OCI-LY3 (cell line): ENCODE data around the gene BACH2.

Experiments
- H2AFZ ChIP-seq: fragments of 200-600, 300-600 bp; shearing (Covaris generic); 2 replicates; pipeline ENCODE4 v1.6.0; 2014; ENCODE audit warnings: antibody characterized with exemption, low read depth, low read length
- H3K27ac ChIP-seq: fragments of 200-600, 300-600 bp; sonication (generic); 2 replicates; pipeline ENCODE4 v1.5.1; 2014; ENCODE audit warnings: mild to moderate bottlenecking, low read length, moderate library complexity, mixed read lengths
- H3K27me3 ChIP-seq: fragments of 200-600, 300-600 bp; sonication (generic); 2 replicates; pipeline ENCODE4 v1.6.1; 2014; ENCODE audit warnings: low read depth, low read length, mixed read lengths
- H3K36me3 ChIP-seq: fragments of 200-600, 300-600 bp; sonication (generic); replicated peaks from 2 replicates; pipeline ENCODE3; 2014; ENCODE audit warnings: low read depth, low read length, mixed read lengths
- H3K4me1 ChIP-seq: fragments of 300-600, 200-600 bp; sonication (generic); 2 replicates; pipeline ENCODE4 v1.6.1; 2014; ENCODE audit warnings: low read length, mixed read lengths
- H3K4me2 ChIP-seq: fragments of 200-600, 300-600 bp; sonication (generic); 2 replicates; pipeline ENCODE4 v1.6.1; 2014; ENCODE audit warnings: low read length, mixed read lengths
- H3K4me3 ChIP-seq: fragments of 300-600, 200-600 bp; sonication (generic); 2 replicates; pipeline ENCODE4 v1.5.1; 2014; ENCODE audit warnings: antibody characterized with exemption, mild to moderate bottlenecking, low read length, moderate library complexity
- H3K79me2 ChIP-seq: fragments of 300-600, 200-600 bp; shearing (Covaris generic); 2 replicates; pipeline ENCODE4 v1.6.1; 2014; ENCODE audit warnings: mild to moderate bottlenecking, low read length, mixed read lengths
- H3K9ac ChIP-seq: fragments of 300-600, 200-600 bp; shearing (Covaris generic); 2 replicates; pipeline ENCODE4 v1.6.0; 2014; ENCODE audit warnings: mild to moderate bottlenecking, low read length, moderate library complexity
- H3K9me3 ChIP-seq: fragments of 200-600, 300-600 bp; shearing (Covaris generic); 2 replicates; pipeline ENCODE4 v1.6.1; 2014; ENCODE audit warnings: low read length, mixed read lengths; ENCODE audit not compliant: insufficient read depth
- H4K20me1 ChIP-seq: fragments of 200-600, 300-600 bp; sonication (generic); 2 replicates; pipeline ENCODE4 v1.6.1; 2016; ENCODE audit warnings: low read length, mixed read lengths; ENCODE audit not compliant: insufficient read depth
- EZH2phosphoT487 ChIP-seq: fragments of 200-600 bp; shearing (Covaris generic); IDR thresholded peaks from 2 replicates; pipeline ENCODE4 v1.6.1; 2018; ENCODE audit warnings: antibody characterized with exemption, mixed run types, low read depth
- TF ChIP-seq, protein P1 (sequence below): fragments of 200-600, 300-600 bp; sonication (generic); IDR thresholded peaks from 2 replicates; pipeline ENCODE4 v1.5.1; 2014; ENCODE audit warnings: antibody characterized with exemption, low read length, low read depth

Gene BACH2

DNA sequence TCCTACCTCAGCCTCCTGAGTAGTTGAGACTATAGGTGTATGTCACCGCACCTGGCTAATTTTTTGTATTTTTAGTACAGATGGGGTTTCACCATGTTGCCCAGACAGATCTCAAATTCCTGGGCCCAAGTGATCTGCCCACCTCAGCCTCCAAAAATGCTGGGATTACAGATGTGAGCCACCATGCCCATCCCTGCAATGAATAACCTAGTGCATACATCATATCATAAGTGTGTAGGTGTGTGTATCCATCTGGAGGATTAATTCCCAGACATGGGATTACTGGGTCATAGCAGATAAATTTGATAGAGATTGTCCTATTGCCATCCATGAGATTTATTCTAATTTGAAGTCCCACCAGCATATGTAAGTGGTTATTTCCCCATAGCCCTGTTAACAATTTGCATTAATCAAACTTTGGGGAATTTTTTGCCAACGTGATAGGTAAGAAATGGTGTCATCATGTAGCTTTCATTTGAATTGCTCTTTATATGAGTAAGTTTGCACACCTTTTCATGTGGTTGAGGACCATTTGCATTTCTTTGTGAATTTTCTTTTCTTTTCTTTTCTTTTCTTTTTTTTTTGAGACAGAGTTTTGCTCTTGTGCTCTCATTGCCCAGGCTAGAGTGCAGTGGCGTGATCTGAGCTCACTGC is 29.9 kb upstream of the BACH2 start:
- Histone ChIP-seq H3K9me3 (no peaks in the 10 kb centered on the region), H4K20me1 (no peaks in the 10 kb centered on the region), H3K4me2 (no peak overlapping the region), H3K79me2 (no peaks in the 10 kb centered on the region), H3K36me3 (no peaks in the 10 kb centered on the region), H3K9ac (no peak overlapping the region), H3K27me3 (no peaks in the 10 kb centered on the region), H3K27ac (no peak overlapping the region), H3K4me3 (no peak overlapping the region), H3K4me1 (no peaks in the 10 kb centered on the region), H2AFZ (no peak overlapping the region)
- TF ChIP-seq, protein P1, sequence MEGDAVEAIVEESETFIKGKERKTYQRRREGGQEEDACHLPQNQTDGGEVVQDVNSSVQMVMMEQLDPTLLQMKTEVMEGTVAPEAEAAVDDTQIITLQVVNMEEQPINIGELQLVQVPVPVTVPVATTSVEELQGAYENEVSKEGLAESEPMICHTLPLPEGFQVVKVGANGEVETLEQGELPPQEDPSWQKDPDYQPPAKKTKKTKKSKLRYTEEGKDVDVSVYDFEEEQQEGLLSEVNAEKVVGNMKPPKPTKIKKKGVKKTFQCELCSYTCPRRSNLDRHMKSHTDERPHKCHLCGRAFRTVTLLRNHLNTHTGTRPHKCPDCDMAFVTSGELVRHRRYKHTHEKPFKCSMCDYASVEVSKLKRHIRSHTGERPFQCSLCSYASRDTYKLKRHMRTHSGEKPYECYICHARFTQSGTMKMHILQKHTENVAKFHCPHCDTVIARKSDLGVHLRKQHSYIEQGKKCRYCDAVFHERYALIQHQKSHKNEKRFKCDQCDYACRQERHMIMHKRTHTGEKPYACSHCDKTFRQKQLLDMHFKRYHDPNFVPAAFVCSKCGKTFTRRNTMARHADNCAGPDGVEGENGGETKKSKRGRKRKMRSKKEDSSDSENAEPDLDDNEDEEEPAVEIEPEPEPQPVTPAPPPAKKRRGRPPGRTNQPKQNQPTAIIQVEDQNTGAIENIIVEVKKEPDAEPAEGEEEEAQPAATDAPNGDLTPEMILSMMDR, result no peak

DNA sequence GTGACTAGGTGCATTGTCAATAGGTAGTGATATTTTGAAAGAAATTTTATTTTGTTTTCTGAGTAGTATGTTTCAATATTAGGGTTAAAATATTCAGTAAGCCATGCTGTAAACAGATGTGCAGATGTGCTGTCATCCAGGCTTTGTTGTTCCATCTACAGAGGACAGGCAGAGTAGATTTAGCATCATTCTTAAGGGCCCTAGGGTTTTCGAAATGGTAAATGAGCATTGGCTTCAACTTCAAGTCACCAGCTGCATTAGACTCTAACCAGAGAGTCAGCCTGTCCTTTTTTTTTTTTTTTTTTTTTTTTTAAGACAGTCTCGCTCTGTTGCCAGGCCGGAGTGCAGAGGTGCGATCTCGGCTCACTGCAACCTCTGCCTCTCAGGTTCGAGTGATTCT is 27.1 kb upstream of the BACH2 start:
- TF ChIP-seq, protein P1, result no peak
- TF ChIP-seq EZH2phosphoT487, result no peak
- no peak overlapping the region for H2AFZ ChIP-seq
- H3K4me2 ChIP-seq, result no peak overlapping the region
- peaks cover 3% of the 10 kb centered on the region; the same call in 1 of the 2 replicates for H3K27me3 ChIP-seq
- H3K9me3 ChIP-seq, result no peaks in the 10 kb centered on the region
- no peaks in the 10 kb centered on the region for H3K36me3 ChIP-seq
- no peak overlapping the region for H3K9ac ChIP-seq
- no peaks in the 10 kb centered on the region for H3K79me2 ChIP-seq
- no peak overlapping the region for H3K27ac ChIP-seq
- no peak overlapping the region for H3K4me3 ChIP-seq
- no peaks in the 10 kb centered on the region for H4K20me1 ChIP-seq
- no peaks in the 10 kb centered on the region for H3K4me1 ChIP-seq

DNA sequence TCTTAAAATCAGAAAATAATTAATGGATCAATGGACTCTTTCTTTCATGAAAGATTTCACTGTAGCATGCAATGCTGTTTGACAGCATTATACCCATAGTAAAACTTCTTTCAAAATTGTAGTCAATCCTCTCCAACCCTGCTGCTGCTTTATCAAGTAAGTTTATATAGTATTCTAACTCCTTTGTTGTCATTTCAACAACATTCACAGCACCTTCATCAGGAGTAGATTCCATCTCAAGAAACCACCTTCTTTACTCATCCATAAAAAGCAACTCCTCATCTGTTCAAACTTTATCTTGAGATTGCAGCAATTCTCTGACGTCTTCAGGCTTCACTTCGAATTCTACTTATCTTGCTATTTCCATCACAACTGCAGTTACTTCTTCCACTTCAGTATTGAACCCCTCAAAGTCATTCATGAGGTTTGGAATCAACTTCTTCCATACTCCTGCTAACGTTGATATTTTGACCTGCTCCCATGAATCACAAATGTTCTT is 26.4 kb upstream of the BACH2 start:
- Histone ChIP-seq H4K20me1 (no peaks in the 10 kb centered on the region), H3K4me3 (no peak overlapping the region), H3K9me3 (no peaks in the 10 kb centered on the region), H3K27me3 (peaks cover 3% of the 10 kb centered on the region; the same call in 1 of the 2 replicates), H3K36me3 (no peaks in the 10 kb centered on the region), H3K9ac (no peak overlapping the region), H3K4me1 (no peaks in the 10 kb centered on the region), H2AFZ (no peak overlapping the region), H3K27ac (no peak overlapping the region), H3K79me2 (no peaks in the 10 kb centered on the region), H3K4me2 (no peak overlapping the region)
- TF ChIP-seq, protein P1, result no peak

DNA sequence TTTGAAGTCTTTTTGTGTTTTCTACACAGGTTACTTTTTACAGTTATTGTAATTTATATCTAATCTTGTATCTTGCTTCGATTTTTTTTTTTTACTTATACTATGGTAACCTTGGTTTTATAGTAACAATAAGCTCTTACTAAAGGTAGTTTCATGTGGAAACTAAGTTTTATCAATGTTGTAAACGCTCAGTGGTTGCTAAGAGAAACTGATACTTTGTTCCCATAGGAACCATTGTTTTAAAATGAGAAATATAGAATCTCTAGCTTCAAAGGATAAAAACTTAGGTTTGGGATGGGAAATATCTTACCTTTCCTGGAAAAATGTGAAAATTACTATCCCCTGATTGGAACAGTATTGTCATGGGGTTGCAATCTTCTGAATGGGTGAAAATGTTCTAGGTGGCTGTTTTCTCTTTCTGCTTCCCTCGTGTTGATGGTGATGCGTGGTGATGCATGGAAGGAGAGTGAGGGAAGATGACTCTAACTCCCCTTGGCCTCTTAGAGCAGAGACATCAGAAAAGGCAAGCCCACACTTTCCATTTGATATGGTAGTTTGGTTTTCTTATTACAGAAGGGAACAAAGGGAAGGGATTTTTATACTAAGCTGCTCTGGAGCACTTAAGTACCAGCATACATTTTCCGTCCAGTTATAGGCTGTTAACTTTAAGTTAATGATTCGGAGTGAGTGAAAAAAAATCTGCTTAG is 23.5 kb upstream of the BACH2 start:
- Histone ChIP-seq H2AFZ (no peak overlapping the region), H3K36me3 (no peaks in the 10 kb centered on the region), H3K9me3 (no peaks in the 10 kb centered on the region; the same call in 1 of the 2 replicates), H3K27me3 (peaks cover 7% of the 10 kb centered on the region; the same call in 1 of the 2 replicates), H4K20me1 (no peaks in the 10 kb centered on the region), H3K4me1 (peaks cover 10% of the 10 kb centered on the region), H3K4me2 (no peak overlapping the region), H3K9ac (no peak overlapping the region), H3K4me3 (no peak overlapping the region), H3K27ac (no peak overlapping the region), H3K79me2 (no peaks in the 10 kb centered on the region)
- no peak for TF ChIP-seq EZH2phosphoT487
- TF ChIP-seq, protein P1, result no peak
